GM19395 (cell line): ENCODE measurements around the gene DENND5A.
"Not testable (repeated sequence)": the region's sequence is repeated elsewhere in the genome, so short reads cannot be mapped to it uniquely, and the experiment has no call there.

Source experiments
- ATAC-seq: cut with Tn5 transposase; IDR thresholded peaks from one replicate; pipeline ENCODE4 v1.9.1; 2021; ENCODE audit warnings: mild to moderate bottlenecking, moderate library complexity; ENCODE audit not compliant: unreplicated experiment

The DENND5A gene

DNA sequence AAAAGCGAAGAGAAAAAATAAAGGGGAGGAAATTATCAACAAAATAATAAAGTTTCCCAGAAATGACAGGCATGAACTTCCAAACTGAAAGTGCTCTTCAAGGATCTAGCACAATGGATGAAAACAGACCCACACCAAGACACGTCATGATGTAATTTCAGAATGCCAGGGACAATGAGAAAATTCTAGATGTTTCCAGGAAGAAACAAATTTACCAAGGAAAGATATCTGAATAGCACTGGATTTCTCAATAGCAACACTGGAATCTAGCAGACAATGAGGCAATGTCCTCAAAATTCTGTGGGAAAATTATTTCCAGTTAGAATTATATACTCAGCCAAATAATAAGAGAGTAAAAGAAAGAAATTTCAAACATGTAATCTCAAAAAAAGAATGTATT, 46.0 kb downstream of the DENND5A start:
- ATAC-seq, result no peak

DNA sequence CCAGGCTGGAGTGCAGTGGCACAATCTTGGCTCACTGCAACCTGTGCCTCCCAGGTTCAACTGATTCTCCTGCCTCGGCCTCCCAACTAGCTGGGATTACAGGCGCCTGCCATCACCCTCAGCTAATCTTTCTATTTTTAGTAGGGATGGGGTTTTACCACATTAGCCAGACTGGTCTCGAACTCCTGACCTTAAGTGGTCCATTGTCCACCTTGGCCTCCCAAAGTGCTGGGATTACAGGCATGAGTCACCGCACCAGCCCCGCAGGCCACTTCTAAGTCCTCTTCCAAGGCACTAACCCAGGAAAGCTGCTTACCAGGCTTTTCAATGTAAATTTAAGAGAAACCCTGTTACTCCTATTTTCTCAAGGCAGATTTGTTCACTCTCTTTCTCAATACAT, 50.4 kb downstream of the DENND5A start:
- no peak for ATAC-seq

DNA sequence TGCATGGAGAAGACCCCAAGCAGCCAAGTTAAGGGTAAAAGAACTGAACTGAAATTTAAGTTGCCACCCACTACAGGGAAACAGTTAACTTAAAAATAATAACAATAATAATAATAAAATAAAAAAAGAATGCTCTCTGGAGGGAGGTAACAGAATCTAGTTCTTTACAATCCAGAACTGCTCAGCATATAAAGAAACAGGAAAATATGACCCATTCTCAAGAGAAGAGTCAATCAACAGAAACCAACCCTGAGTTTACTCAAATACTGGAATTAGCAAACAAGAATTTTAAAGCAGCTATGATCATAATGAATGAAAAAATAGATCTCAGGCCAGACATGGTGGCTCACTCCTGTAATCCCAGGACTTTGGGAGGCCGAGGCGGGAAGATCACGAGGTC, 53.8 kb downstream of the DENND5A start:
- no peak for ATAC-seq

DNA sequence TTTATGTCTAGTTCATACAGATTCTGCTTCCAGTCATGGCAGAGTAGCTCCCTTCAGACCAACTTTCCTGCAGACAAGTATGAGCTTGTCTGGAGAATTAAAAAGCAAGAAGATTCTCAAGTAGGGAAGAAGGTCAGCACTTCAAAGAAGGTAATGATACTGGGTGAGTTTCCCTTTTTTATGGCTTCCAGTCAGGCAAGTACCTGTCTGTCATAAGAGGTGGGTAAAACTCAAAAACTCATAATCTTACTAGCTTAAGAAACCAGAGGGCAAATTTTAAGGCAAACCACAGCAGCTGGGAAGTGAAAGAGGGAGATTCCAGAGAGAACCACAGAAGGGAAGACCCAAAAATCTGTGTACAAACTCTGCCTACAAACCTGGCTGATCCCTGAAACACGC, 54.2 kb downstream of the DENND5A start:
- no peak for ATAC-seq

DNA sequence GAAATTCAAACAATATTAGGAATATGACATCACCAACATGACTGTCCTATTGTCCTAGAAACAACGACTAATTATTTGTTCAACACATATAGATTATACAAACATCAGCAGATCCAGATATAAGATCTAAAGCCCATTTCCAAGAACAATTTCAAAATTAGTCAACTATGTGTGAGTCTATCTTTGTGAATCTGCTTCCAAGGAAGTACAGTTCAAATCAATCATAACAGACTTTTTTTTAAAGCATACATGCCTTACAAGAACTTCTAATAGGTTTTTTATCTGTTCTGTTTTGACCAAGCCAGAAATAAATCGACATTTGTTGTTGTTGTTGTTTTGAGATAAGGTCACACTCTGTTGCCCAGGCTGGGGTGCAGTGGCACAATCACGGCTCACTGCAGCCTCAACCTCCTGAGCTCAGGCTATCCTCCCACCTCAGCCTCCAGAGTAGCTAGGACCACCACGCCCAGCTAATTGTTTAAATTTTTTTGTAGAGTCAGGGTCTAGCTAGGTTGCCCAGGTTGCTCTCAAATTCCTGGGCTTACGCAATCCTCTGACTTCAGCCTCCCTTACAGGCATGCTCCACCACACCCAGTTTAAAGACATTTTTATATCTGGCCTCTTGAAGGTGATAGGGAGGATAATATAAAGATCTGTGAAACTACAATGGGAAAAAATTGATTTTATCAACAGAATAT, 54.8 kb downstream of the DENND5A start:
- ATAC-seq, result no peak

DNA sequence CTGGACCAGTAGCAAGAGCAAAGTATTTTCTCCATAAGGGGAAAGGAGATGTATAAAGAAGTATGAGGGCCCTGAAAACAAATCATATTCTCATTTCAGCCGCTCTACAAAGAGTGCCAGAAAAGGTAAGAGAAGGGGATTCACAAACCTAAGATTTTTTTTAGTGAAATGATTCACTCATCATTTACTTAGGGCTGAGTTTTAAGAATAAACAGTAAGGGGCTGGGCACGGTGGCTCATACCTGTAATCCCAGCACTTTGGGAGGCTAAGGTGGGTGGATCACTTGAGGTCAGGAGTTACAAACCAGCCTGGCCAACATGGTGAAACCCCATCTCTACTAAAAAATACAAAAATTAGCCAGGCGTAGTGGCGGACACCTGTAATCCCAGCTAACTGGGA, 55.5 kb downstream of the DENND5A start:
- peak; percentile 21 for ATAC-seq

DNA sequence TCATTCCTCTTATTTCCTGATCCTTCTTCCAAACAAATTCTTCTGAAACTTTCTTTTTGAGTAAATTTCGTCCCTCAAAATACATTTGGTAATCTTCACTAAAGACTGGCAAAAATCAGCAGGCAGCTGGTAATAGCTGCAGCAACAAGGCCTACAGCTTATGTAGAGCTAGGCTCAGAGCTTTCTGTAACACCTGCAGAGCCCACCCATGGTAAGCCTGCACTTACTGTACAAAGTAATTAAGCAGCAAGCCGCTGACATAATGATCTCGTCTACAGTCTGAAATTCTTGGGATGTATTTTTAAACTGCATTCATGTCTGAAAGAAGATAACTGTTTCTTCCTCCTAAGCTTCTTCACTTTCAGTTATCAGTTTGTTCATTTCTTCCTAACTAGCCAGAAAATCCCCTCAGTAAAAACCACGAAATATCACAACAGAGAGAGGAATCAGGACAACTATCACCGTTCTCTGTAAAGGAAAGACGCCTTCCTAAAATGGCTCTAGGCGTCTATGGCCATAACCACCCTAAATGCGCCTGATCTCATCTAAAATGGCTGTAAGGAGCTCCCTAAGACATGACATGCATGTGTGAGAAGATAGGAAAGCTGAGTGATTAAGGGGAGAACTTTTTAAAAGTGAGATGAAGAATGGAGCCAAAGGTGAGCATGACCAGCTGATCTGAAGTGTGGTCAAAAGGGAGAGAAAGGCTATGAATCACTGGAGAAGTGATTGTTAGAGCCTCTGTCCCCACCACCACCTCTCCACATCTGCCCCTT, 56.2 kb downstream of the DENND5A start:
- ATAC-seq, result peak; percentile 57

DNA sequence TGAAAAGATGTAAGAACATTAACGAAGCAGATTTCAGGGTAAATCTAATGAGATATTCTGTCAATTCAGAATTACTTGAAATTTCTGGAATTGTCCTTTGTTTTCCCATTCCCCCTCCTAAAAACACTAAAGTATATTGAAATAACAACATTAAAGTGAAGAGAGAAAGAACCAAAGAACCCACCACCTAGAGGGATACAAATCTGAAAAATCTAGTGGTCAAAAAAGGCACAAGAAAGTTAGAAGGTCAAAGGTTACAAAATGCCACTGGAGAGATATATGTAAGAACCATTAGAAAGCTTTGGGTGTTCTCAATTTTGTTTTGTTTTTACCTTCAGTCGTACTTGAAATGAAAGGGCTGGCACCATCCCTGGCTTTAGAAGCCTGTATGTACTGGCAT, 57.9 kb downstream of the DENND5A start:
- ATAC-seq, result no peak

DNA sequence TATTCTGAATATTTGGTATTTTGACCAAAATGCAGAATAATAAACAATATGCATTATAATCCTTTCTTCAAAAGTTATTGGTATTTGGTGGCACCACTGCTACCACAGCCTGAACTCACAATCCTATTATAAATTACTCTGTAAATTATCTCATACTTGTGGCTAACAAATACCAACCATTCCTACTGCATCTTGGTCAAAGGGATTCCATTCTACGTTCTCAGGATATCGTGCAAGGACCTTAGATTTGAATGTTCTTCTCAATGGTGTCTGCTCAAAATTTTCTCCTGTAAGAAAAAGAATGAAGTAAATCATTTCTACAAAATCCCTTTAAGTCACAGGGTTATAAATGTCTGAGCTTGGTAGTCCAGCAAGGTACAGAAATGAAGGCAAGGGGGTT, 58.7 kb downstream of the DENND5A start:
- ATAC-seq, result no peak

DNA sequence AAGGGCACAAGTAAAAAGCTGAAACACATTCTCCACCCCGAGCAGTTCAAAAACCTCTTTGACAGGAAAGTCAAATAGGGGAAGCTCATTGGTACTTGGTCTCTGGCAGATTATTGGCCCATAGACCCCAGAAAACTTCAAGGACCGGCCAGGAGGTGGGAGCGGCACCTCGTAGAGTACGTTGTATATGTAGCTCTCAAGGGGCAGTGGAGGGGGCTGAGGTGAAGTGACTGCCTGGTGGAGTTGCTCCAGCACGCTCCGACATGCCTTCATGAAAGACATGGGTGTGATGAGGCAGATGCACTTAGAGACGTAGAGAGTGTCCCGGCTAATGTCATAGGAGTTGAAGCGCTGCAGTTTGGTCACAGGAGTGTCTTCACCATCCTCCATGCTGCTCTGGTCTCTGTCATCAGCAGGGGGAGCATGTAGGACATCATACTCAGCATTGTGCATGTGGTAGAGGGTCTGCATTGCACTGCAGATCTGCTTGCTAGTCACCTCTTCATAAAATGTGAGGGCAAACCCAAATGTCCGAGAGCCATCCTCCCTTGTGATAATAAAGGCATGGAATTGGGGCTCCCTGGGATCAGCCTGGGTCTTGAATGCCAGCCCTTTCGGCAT, 61.3 kb downstream of the DENND5A start:
- no peak for ATAC-seq

DNA sequence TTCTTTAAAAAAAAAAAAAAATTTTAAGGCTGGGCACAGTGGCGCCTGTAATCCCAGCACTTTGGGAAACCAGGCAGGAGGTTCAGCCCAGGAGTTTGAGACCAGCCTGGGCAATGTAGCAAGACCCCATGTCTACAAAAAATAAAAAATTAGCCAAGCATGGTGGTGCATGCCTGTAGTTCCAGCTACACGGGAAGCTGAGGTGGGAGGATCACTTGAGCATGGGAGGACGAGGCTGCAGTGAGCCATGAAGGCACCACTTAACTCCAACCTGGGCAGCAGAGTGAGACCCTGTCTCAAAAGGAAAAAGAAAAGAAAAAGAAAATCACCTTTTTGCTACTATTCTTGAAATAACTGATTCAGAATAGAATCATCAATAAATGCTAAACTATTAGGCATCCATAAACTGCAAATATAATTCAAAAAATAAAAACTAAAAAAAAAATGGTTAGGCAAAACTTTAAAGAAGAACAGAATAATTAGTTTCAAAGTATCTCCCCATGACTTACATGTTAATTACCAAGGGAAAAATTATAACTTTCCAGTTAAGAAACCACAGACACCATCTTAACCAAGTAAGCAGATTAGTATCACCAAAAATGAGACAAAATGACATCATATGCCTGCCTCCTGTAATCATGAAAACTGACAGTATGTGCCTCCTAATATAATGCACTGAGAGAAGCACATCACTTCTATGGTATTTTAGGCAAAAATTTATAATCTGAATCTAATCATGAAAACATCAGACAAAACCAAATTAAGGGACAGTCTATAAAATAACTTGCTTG, 63.6 kb downstream of the DENND5A start:
- ATAC-seq, result no peak

DNA sequence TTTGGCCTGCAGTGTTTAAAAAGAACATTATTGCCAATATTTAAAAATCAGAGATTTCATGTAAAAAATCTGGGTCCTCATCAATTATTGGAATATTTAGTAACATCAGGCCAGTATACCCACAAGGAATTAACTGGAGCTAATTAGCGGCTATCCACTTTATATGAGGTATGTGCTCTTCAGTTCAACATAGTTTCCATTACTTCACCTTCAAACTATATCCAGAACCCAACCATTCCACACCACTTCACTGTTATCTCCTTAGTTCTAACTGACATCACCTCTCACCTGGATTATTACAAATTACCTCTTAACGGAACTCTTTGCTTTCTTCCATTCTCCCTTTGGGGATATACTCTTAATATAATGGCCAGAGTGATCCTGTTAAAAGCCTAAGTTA, 64.7 kb downstream of the DENND5A start:
- no peak for ATAC-seq

DNA sequence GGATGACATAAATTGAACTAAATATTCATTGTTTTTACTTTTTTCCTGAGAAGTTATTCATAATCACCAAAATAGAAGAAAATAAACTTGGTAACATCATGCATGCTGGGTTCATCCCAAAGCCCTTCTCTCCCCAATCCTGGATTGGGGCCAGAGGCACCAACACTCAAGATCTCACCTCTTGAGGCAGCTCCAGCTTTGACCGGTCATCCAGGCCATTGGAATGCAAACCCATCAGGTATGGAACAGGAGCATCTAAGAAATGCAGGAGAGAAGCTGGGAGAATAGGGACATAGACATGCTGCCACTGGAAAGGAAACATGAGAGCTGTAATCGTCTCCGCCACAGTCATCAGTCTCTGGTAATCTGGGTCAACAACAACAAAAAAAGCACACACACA, 71.8 kb downstream of the DENND5A start:
- no peak for ATAC-seq

DNA sequence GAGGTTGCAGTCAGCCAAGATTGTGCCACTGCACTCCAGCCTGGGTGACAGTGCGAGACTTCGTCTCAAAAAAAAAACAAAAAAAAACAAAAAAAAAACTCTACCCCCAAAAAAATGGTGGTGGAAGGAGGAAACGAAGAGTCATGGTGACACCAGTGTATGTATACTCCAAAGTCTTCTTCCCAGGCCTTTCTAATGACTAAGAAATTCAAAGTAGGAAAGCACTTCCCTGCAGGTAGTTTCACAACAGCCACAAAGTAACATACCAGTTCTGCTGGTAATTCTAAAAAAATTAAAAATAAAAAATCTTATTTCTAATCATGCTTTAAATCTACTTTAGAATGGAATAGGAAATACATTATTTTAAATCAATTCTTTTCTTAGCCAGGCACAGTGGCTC, 72.6 kb downstream of the DENND5A start:
- no peak for ATAC-seq

DNA sequence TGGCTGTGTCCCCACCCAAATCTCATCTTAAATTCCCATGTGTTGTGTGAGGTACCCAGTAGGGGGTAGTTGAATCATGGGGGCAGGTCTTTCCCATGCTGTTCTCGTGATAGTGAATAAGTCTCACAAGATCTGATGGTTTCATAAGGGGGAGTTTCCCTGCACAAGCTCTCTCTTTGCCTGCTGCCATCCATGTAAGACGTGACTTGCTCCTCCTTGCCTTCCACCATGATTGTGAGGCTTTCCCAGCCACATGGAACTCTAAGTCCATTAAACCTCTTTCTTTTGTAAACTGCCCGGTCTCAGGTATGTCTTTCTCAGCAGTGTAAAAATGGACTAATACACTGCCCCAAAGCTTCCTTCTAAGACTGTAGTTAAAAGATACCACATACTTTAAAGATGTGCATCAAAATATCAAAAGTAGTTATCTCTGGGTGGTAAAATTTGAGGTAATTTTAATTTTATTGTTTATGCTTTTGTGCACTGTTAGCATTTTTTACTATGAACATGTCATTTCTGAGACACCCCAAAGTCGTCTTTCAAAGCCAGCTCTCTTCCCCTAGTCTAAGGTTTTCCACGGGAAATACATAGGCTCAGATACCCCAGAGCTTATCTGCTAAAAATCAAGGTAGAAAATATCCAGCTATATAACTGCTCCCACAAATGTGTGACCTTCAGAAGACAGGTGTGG, 74.7 kb downstream of the DENND5A start:
- not testable (repeated sequence) for ATAC-seq

DNA sequence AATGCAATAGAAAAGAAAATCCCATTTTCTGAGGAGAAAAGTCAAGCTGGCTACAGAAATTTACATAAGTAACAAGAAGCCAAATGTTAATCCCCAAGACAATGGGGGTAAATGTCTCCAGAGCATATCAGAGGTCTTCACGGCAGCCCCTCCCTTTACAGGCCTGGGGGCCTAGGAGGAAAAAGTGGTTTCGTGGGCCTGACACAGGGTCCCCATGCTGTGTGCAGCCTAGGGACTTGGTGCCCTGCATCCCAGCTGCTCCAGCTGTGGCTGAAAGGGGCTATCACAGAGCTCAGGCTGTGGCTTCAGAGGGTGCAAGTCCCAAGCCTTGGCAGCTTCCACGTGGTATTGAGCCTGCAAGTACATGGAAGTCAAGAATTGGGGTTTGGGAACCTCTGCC, 76.3 kb downstream of the DENND5A start:
- ATAC-seq, result not testable (repeated sequence)

DNA sequence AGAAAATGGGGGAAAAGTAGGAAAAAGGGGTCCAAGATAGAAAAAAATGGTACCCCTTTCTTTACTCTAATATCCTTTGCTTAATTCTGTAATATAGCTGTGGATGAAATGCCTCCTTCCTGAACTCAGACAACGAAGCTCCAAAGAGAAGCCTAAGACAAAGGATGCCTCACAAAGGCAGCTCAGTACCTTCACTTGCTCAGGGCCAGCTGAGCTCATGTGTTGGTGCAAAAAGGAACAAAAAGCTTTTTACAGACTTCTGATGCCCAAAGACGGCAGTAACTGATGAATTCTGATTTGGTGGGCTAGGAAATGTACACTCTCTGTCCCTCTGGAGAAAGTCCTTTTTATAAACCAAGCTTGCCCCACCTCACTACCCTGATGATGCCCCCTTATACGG, 77.5 kb downstream of the DENND5A start:
- ATAC-seq, result no peak

DNA sequence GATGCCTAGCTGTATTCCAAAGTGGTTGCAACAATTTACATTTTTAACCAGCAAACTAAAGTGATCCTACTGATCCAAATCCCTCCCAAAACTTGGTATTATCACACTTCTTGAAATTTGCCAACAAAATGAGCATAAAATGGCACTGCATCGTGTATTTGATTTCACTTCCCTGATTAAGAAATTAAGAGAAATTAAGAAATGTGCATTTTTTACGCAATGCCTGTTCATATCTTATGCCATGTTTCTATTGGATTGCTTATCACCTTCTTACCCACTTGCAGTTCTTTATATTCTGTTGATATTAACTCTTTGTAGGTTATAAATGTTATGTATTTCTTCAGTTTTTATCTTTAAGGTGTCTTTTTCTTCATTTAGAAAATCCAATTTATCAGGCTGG, 80.6 kb downstream of the DENND5A start:
- ATAC-seq, result no peak

DNA sequence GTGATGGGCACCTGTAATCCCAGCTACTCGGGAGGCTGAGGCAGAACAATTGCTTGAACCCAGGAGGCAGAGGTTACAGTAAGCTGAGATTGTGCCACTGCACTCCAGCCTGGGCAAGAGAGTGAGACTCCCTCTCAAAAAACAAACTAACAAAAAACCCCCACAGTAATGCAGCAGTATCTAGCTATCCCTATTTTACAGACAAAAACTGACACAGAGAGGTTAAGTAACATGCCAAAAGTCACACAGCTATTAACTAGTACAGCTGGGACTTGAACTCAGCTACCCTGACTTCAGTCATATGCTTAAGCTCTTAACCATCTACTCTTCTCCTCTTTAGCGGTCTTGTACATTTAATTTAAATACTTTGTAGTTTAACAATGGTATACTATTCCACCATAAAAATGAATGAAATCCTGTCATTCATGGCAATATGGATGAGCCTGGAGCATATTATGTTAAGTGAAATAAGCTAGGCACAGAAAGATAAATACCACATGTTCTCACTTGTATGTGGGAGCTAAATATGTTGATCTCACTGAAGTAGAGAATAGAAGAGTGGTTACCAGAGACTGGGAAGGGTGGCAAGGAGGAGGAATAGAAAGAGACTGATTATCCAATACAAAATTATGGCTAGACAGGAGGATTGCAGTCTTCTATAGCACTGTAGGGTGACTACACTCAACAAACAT, 82.8 kb downstream of the DENND5A start:
- no peak for ATAC-seq

DNA sequence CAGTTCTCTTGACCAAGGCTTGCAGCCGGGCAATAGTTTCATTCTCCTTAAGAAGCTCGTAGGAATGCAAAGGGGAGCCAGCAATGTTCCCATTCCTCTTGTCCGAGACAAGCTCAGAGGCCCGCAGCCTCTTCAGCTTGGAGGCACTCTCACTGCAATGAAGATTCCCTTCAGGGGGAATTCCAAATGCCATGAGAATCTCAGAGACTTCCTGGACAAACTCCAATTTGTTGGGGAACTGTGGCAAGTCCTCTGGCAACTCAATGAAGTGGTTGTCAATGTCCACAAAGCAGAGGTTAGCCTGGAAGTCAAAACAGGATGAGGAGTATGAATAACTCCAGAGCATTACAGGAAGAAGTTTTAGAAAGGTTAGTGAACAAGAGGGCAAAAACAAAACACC, 84.4 kb downstream of the DENND5A start:
- no peak for ATAC-seq
